Measurements from ENCODE around the gene FAM169A. TPM values are rescaled to one million over a fixed set of nuclear protein-coding genes. Genes with fewer than 3 reads are reported as not detected.
A peak's percentile ranks its signal among the peaks of the same experiment; 100 is the strongest.
"Not testable (repeated sequence)": the region's sequence is repeated elsewhere in the genome, so short reads cannot be mapped to it uniquely, and the experiment has no call there.

FAM169A gene
- total RNA-seq, 2 experiments from 2014 or later = 3.8 to 5.6 TPM

- H3K4me1 Mint-ChIP-seq (ENCODE audit: low read depth) = no peaks in the 10 kb centered on the region
- ATAC-seq (no peak), DNase-seq (no peak)
- peaks cover 29% of the 10 kb centered on the region for H3K36me3 Mint-ChIP-seq (ENCODE audit: low read depth)
- ChIA-PET POLR2A (no interaction called here), CTCF (interaction anchor here (1.1 kb wide), 1 partner anchor 12 kb away, joined by 3 read pairs; the partner anchor contains the start of genes GFM2 and NSA2)
- no peak overlapping the region for H3K27ac Mint-ChIP-seq
- H3K4me3 Mint-ChIP-seq = no peak overlapping the region
- H3K9me3 Mint-ChIP-seq (ENCODE audit: insufficient read depth) = no peaks in the 10 kb centered on the region
- no peaks in the 10 kb centered on the region for H3K27me3 Mint-ChIP-seq (ENCODE audit: low read depth)
Observed at GRCh38 chr5:74778609-74779008, 87.6 kb downstream of the FAM169A start.

- ChIA-PET POLR2A (no interaction called here), CTCF (no interaction called here)
- Mint-ChIP-seq H3K4me3 (no peak overlapping the region), H3K27ac (no peak overlapping the region), H3K4me1 (ENCODE audit: low read depth) (peaks cover 8% of the 10 kb centered on the region), H3K27me3 (ENCODE audit: low read depth) (no peaks in the 10 kb centered on the region), H3K9me3 (ENCODE audit: insufficient read depth) (no peaks in the 10 kb centered on the region), H3K36me3 (ENCODE audit: low read depth) (peaks cover 53% of the 10 kb centered on the region)
- ATAC-seq (no peak), DNase-seq (no peak)
Observed at GRCh38 chr5:74772359-74772758, 93.8 kb downstream of the FAM169A start.

GRCh38 chr5:74767579-74767913 lies 98.6 kb downstream of the FAM169A start:
- peak; percentile 12 for ATAC-seq
- peak overlapping the region; percentile 100 for H3K4me3 Mint-ChIP-seq
- DNase-seq = peak; percentile 25
- ChIA-PET POLR2A (interaction anchor here (0.9 to 1.6 kb wide), 3 partner anchors 10 to 469 kb away, joined by 3 to 5 read pairs (median 4); partner anchors contain the start of genes ANKRD31 and FAM169A), CTCF (interaction anchor here (0.6 to 2.6 kb wide), 9 partner anchors 8 to 562 kb away, joined by 3 to 13 read pairs (median 3); no protein-coding TSS in a partner anchor)
- peak overlapping the region; percentile 99 for H3K27ac Mint-ChIP-seq
- peaks cover 51% of the 10 kb centered on the region for H3K36me3 Mint-ChIP-seq (ENCODE audit: low read depth)
- peaks cover 24% of the 10 kb centered on the region for H3K4me1 Mint-ChIP-seq (ENCODE audit: low read depth)
- no peaks in the 10 kb centered on the region for H3K27me3 Mint-ChIP-seq (ENCODE audit: low read depth)
- no peaks in the 10 kb centered on the region for H3K9me3 Mint-ChIP-seq (ENCODE audit: insufficient read depth)

- CTCF ChIA-PET = interaction anchor here (0.6 to 2.6 kb wide), 16 partner anchors 8 to 563 kb away, joined by 3 to 13 read pairs (median 3); partner anchors contain the start of gene ANKRD31
- H3K4me3 Mint-ChIP-seq = peak within 1 kb of the TSS; percentile 100
- peak; percentile 86 for ATAC-seq
- peaks cover 51% of the 10 kb centered on the region for H3K36me3 Mint-ChIP-seq (ENCODE audit: low read depth)
- POLR2A ChIA-PET = interaction anchor here (0.6 to 1.6 kb wide), 5 partner anchors 10 to 469 kb away, joined by 3 to 5 read pairs (median 3); partner anchors contain the start of genes ANKRD31 and FAM169A
- H3K4me1 Mint-ChIP-seq (ENCODE audit: low read depth) = peaks cover 24% of the 10 kb centered on the region
- H3K27ac Mint-ChIP-seq = peak within 1 kb of the TSS; percentile 99
- DNase-seq = peak; percentile 95
- H3K27me3 Mint-ChIP-seq (ENCODE audit: low read depth) = no peaks in the 10 kb centered on the region
- H3K9me3 Mint-ChIP-seq (ENCODE audit: insufficient read depth) = no peaks in the 10 kb centered on the region
Observed at GRCh38 chr5:74766849-74767578, 99.2 kb downstream of the FAM169A start, which contains the start of the genes GFM2 and NSA2. Gene GFM2 (minus strand): TSS chr5:74767117. CDS start chr5:74763742, 3,375 bp downstream. Gene NSA2 (plus strand): TSS chr5:74767249. CDS start chr5:74767361, 112 bp downstream.

- H3K36me3 Mint-ChIP-seq (ENCODE audit: low read depth) = peaks cover 48% of the 10 kb centered on the region
- no peaks in the 10 kb centered on the region for H3K9me3 Mint-ChIP-seq (ENCODE audit: insufficient read depth)
- ChIA-PET CTCF (interaction anchor here (0.8 to 2.6 kb wide), 16 partner anchors 9 to 470 kb away, joined by 3 to 13 read pairs (median 3); partner anchors contain the start of gene ANKRD31), POLR2A (interaction anchor here (0.6 to 1.6 kb wide), 4 partner anchors 11 to 470 kb away, joined by 3 to 5 read pairs (median 4); partner anchors contain the start of gene ANKRD31)
- H3K27ac Mint-ChIP-seq = peak overlapping the region; percentile 99
- ATAC-seq = peak; percentile 61
- H3K27me3 Mint-ChIP-seq (ENCODE audit: low read depth) = no peaks in the 10 kb centered on the region
- DNase-seq = peak; percentile 42
- peaks cover 24% of the 10 kb centered on the region for H3K4me1 Mint-ChIP-seq (ENCODE audit: low read depth)
- H3K4me3 Mint-ChIP-seq = peak overlapping the region; percentile 100
Observed at GRCh38 chr5:74766418-74766848, 99.8 kb downstream of the FAM169A start.

- CTCF ChIA-PET = interaction anchor here (0.8 to 2.6 kb wide), 10 partner anchors 10 to 471 kb away, joined by 3 to 13 read pairs (median 4); partner anchors contain the start of gene ANKRD31
- DNase-seq (no peak), ATAC-seq (no peak)
- no peak overlapping the region for H3K27ac Mint-ChIP-seq
- H3K27me3 Mint-ChIP-seq (ENCODE audit: low read depth) = no peaks in the 10 kb centered on the region
- H3K36me3 Mint-ChIP-seq (ENCODE audit: low read depth) = peaks cover 43% of the 10 kb centered on the region
- H3K4me3 Mint-ChIP-seq = peak overlapping the region; percentile 100
- H3K9me3 Mint-ChIP-seq (ENCODE audit: insufficient read depth) = no peaks in the 10 kb centered on the region
- POLR2A ChIA-PET = interaction anchor here (1.2 to 1.6 kb wide), 2 partner anchors 21 to 470 kb away, joined by 3 to 5 read pairs; partner anchors contain the start of gene ANKRD31
- peaks cover 24% of the 10 kb centered on the region for H3K4me1 Mint-ChIP-seq (ENCODE audit: low read depth)
Observed at GRCh38 chr5:74765929-74766328, 100.3 kb downstream of the FAM169A start.

- no peaks in the 10 kb centered on the region for H3K9me3 Mint-ChIP-seq (ENCODE audit: insufficient read depth)
- POLR2A ChIA-PET = no interaction called here
- CTCF ChIA-PET = interaction anchor here (1.3 to 2.6 kb wide), 3 partner anchors 15 to 31 kb away, joined by 3 to 13 read pairs (median 9); no protein-coding TSS in a partner anchor
- peaks cover 24% of the 10 kb centered on the region for H3K4me1 Mint-ChIP-seq (ENCODE audit: low read depth)
- ATAC-seq (no peak), DNase-seq (no peak)
- H3K27ac Mint-ChIP-seq = peak overlapping the region; percentile 3
- no peaks in the 10 kb centered on the region for H3K27me3 Mint-ChIP-seq (ENCODE audit: low read depth)
- peak overlapping the region; percentile 100 for H3K4me3 Mint-ChIP-seq
- H3K36me3 Mint-ChIP-seq (ENCODE audit: low read depth) = peaks cover 41% of the 10 kb centered on the region
Observed at GRCh38 chr5:74765201-74765600, 101.0 kb downstream of the FAM169A start.

GRCh38 chr5:74763504-74763903 lies 102.7 kb downstream of the FAM169A start:
- DNase-seq (no peak), ATAC-seq (no peak)
- Mint-ChIP-seq H3K9me3 (ENCODE audit: insufficient read depth) (no peaks in the 10 kb centered on the region), H3K4me3 (no peak overlapping the region), H3K36me3 (ENCODE audit: low read depth) (peaks cover 35% of the 10 kb centered on the region), H3K27ac (no peak overlapping the region), H3K27me3 (ENCODE audit: low read depth) (no peaks in the 10 kb centered on the region), H3K4me1 (ENCODE audit: low read depth) (peaks cover 22% of the 10 kb centered on the region)
- POLR2A ChIA-PET = no interaction called here
- CTCF ChIA-PET = interaction anchor here (1.1 to 1.7 kb wide), 4 partner anchors 9 to 172 kb away, joined by 3 to 6 read pairs (median 4); no protein-coding TSS in a partner anchor

- DNase-seq (no peak), ATAC-seq (no peak)
- H3K4me1 Mint-ChIP-seq (ENCODE audit: low read depth) = peaks cover 16% of the 10 kb centered on the region
- H3K9me3 Mint-ChIP-seq (ENCODE audit: insufficient read depth) = no peaks in the 10 kb centered on the region
- no peak overlapping the region for H3K27ac Mint-ChIP-seq
- CTCF ChIA-PET = interaction anchor here (1.1 to 1.7 kb wide), 3 partner anchors 15 to 173 kb away, joined by 3 to 6 read pairs (median 4); no protein-coding TSS in a partner anchor
- H3K36me3 Mint-ChIP-seq (ENCODE audit: low read depth) = peaks cover 40% of the 10 kb centered on the region
- POLR2A ChIA-PET = no interaction called here
- no peaks in the 10 kb centered on the region for H3K27me3 Mint-ChIP-seq (ENCODE audit: low read depth)
- H3K4me3 Mint-ChIP-seq = no peak overlapping the region
Observed at GRCh38 chr5:74762599-74762998, 103.6 kb downstream of the FAM169A start.

- POLR2A ChIA-PET = interaction anchor here (0.7 kb wide), 1 partner anchor 9 kb away, joined by 4 read pairs; no protein-coding TSS in a partner anchor
- DNase-seq (no peak), ATAC-seq (no peak)
- Mint-ChIP-seq H3K9me3 (ENCODE audit: insufficient read depth) (peaks cover 1% of the 10 kb centered on the region), H3K4me3 (no peak overlapping the region), H3K4me1 (ENCODE audit: low read depth) (peaks cover 16% of the 10 kb centered on the region), H3K27me3 (ENCODE audit: low read depth) (no peaks in the 10 kb centered on the region), H3K27ac (no peak overlapping the region), H3K36me3 (ENCODE audit: low read depth) (peaks cover 38% of the 10 kb centered on the region)
- CTCF ChIA-PET = interaction anchor here (0.7 to 1.6 kb wide), 6 partner anchors 42 to 174 kb away, joined by 3 to 4 read pairs (median 3); no protein-coding TSS in a partner anchor
Observed at GRCh38 chr5:74761241-74761640, 104.9 kb downstream of the FAM169A start.

GRCh38 chr5:74748742-74749141 lies 117.4 kb downstream of the FAM169A start:
- CTCF ChIA-PET = interaction anchor here (1.8 kb wide), 1 partner anchor 14 kb away, joined by 6 read pairs; no protein-coding TSS in a partner anchor
- H3K4me3 Mint-ChIP-seq; H3K27me3 Mint-ChIP-seq (ENCODE audit: low read depth); POLR2A ChIA-PET; H3K9me3 Mint-ChIP-seq (ENCODE audit: insufficient read depth); DNase-seq; H3K4me1 Mint-ChIP-seq (ENCODE audit: low read depth); H3K27ac Mint-ChIP-seq; ATAC-seq: not testable (repeated sequence)
- peaks cover 35% of the 10 kb centered on the region for H3K36me3 Mint-ChIP-seq (ENCODE audit: low read depth)

All from activated CD8-positive, alpha-beta T cell treated with anti-CD3 and anti-CD28 coated beads, Interleukin-2, amount 10 ng/mL, durations not matched to agents 7 days and 5 days (primary cell).